ENCODE measurements around the gene CROCC2. TPM values are rescaled to one million over a fixed set of nuclear protein-coding genes. Genes with fewer than 3 reads are reported as not detected.
A peak's percentile ranks its signal among the peaks of the same experiment; 100 is the strongest.

Gene CROCC2
- total and polyA plus RNA-seq, 2 of the 13 experiments (the other 11 are each of a cell fraction or from before 2014, with no cell fraction given) = not detected

GRCh38 chr2:240857039-240858008 lies 48.8 kb upstream of the CROCC2 start (continued):
- TF ChIP-seq, protein P1, sequence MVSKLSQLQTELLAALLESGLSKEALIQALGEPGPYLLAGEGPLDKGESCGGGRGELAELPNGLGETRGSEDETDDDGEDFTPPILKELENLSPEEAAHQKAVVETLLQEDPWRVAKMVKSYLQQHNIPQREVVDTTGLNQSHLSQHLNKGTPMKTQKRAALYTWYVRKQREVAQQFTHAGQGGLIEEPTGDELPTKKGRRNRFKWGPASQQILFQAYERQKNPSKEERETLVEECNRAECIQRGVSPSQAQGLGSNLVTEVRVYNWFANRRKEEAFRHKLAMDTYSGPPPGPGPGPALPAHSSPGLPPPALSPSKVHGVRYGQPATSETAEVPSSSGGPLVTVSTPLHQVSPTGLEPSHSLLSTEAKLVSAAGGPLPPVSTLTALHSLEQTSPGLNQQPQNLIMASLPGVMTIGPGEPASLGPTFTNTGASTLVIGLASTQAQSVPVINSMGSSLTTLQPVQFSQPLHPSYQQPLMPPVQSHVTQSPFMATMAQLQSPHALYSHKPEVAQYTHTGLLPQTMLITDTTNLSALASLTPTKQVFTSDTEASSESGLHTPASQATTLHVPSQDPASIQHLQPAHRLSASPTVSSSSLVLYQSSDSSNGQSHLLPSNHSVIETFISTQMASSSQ (IDR thresholded peaks at IDR 0.05; ENCODE audit: low read depth) = 0 out of 2 replicates have a peak, but pooled peaks have one; percentile 36
- TF ChIP-seq, protein P1 (CRISPR knock-in tag; IDR thresholded peaks at IDR 0.05; ENCODE audit: borderline replicate concordance) = peak; percentile 88
- TF ChIP-seq BRF2 (CRISPR knock-in tag; IDR thresholded peaks at IDR 0.05) (peak; percentile 80; the same call in 1 of the 2 replicates), ZNF556 (CRISPR knock-in tag; IDR thresholded peaks at IDR 0.05; ENCODE audit: borderline replicate concordance) (peak; percentile 91; the same call in 1 of the 2 replicates), RARA (CRISPR knock-in tag; IDR thresholded peaks at IDR 0.05) (peak; percentile 95), CTCF (CRISPR knock-in tag; IDR thresholded peaks at IDR 0.05) (peak; percentile 50), PATZ1 (CRISPR knock-in tag; IDR thresholded peaks at IDR 0.05) (peak; percentile 86), POLR2AphosphoS5 (IDR thresholded peaks at IDR 0.05; ENCODE audit: low read depth, low read length) (peak; percentile 47), ZBTB46 (CRISPR knock-in tag; IDR thresholded peaks at IDR 0.05; ENCODE audit: borderline replicate concordance) (no peak; the same call in 1 of the 2 replicates), ZNF382 (CRISPR knock-in tag; IDR thresholded peaks at IDR 0.05; ENCODE audit: borderline replicate concordance) (no peak), TFDP2 (CRISPR knock-in tag; IDR thresholded peaks at IDR 0.05) (peak; percentile 92)
- TF ChIP-seq, protein P2, sequence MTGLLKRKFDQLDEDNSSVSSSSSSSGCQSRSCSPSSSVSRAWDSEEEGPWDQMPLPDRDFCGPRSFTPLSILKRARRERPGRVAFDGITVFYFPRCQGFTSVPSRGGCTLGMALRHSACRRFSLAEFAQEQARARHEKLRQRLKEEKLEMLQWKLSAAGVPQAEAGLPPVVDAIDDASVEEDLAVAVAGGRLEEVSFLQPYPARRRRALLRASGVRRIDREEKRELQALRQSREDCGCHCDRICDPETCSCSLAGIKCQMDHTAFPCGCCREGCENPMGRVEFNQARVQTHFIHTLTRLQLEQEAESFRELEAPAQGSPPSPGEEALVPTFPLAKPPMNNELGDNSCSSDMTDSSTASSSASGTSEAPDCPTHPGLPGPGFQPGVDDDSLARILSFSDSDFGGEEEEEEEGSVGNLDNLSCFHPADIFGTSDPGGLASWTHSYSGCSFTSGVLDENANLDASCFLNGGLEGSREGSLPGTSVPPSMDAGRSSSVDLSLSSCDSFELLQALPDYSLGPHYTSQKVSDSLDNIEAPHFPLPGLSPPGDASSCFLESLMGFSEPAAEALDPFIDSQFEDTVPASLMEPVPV (CRISPR knock-in tag; IDR thresholded peaks at IDR 0.05) = peak; percentile 90

All from HepG2 (cell line).